C4-2B (cell line): Measurements from ENCODE around the gene CCDC28A.
A peak's percentile ranks its signal among the peaks of the same experiment; 100 is the strongest.

Experiments used
- H3K27ac ChIP-seq: fragments of 450-650 bp; 2 replicates; pipeline ENCODE4 v1.5.1; 2017
- ZFX ChIP-seq: fragments of 450-650 bp; IDR thresholded peaks from 2 replicates; pipeline ENCODE4 v1.6.1; 2017
- TF ChIP-seq, protein P1 (sequence below): fragments of 450-650 bp; conservative IDR thresholded peaks from 2 replicates; pipeline ENCODE4 v1.5.1; 2017; ENCODE audit warnings: mild to moderate bottlenecking

The CCDC28A gene

GRCh38 chr6:138734585-138734984 is 39.0 kb upstream of the CCDC28A start:
- H3K27ac ChIP-seq: no peak overlapping the region
- TF ChIP-seq, protein P1, sequence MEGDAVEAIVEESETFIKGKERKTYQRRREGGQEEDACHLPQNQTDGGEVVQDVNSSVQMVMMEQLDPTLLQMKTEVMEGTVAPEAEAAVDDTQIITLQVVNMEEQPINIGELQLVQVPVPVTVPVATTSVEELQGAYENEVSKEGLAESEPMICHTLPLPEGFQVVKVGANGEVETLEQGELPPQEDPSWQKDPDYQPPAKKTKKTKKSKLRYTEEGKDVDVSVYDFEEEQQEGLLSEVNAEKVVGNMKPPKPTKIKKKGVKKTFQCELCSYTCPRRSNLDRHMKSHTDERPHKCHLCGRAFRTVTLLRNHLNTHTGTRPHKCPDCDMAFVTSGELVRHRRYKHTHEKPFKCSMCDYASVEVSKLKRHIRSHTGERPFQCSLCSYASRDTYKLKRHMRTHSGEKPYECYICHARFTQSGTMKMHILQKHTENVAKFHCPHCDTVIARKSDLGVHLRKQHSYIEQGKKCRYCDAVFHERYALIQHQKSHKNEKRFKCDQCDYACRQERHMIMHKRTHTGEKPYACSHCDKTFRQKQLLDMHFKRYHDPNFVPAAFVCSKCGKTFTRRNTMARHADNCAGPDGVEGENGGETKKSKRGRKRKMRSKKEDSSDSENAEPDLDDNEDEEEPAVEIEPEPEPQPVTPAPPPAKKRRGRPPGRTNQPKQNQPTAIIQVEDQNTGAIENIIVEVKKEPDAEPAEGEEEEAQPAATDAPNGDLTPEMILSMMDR: no peak
- no peak for TF ChIP-seq ZFX

DNA sequence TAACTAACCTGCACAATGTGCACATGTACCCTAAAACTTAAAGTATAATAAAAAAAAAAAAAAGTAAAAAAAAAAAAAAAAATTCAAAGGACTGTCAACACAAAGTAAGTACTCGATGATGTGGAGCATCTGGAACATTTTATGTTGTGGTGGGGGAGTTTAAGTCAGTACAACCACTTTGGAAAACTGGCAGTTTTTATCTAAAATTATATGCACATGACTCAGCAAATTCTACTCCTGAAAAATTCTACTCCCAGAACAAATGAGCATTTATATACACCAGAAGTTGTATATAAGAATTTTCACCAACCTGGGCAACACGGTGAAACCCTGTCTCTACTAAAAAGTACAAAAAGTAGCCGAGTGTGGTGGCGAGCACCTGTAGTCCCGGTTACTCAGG is 36.9 kb upstream of the CCDC28A start:
- no peak overlapping the region for H3K27ac ChIP-seq

GRCh38 chr6:138752017-138752416 is 21.6 kb upstream of the CCDC28A start:
- TF ChIP-seq, protein P1: no peak
- no peak for TF ChIP-seq ZFX
- H3K27ac ChIP-seq: no peak overlapping the region

More for the DNA sequence above, 36.9 kb upstream of the CCDC28A start:
- TF ChIP-seq, protein P1: no peak
- TF ChIP-seq ZFX: no peak

- TF ChIP-seq, protein P1: no peak
- no peak for TF ChIP-seq ZFX
- no peak overlapping the region for H3K27ac ChIP-seq
Measured at GRCh38 chr6:138757136-138757535, 16.4 kb upstream of the CCDC28A start.

DNA sequence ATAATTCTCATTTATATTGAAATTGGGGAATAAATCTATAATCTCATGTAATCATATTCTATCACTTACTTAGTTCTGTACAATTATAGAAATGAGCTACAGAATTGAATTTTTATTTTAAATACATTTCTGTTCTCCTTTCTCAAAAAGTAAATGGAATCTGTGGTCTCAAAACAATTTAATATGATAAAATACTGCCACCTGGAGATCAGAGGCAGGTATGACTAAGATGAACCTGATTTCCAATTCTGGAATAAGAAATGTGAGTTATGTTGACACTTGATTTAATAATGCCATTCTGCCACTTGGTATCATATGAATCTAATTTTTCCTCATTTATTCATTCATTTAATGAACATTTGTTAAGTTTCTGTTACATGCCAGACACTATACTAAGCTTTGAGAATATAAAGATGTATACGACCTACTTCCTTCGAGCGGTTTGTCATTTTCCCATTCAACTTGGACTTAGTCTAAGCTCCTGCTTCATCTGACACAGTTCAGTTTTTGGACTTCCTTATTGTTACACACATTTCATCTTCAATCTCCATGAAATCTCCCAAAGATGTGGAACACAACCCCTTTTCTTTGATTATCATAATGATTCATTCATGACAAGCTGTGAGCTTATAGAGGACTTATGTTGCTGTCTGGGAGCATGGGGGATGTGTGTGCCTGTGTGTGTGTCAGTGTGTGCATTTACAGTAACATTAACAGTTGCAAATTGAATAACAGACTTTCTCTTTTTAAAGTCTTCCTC is 7.5 kb upstream of the CCDC28A start:
- no peak overlapping the region for H3K27ac ChIP-seq
- TF ChIP-seq, protein P1: peak; percentile 74
- no peak for TF ChIP-seq ZFX

DNA sequence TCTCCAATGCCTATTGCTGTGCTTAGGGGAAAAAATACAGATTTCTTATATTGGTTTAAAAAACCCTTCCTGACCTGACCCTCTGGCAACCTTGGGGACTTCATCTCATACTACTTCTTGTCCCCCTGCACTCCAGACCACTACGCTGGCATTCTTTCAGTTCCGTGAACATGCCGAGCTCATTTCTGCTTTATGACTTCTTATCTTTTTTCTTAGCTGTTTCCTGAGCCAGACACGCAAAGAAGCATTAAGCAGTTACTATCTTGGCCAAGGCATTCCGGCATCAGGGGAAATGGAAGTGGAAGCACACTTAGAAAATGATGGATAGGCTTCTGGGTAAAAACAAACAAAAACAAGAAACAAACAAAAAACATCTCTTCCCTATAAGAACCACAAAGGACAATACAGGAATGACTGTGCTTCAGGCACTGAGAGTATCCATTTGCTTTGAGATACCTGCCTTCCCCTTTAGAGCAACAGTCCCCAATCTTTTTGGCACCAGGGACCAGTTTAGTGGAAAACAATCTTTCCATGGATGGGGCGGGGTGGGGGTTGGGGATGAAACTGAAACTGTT is 4.4 kb upstream of the CCDC28A start:
- TF ChIP-seq, protein P1: no peak
- no peak for TF ChIP-seq ZFX
- H3K27ac ChIP-seq: no peak overlapping the region

DNA sequence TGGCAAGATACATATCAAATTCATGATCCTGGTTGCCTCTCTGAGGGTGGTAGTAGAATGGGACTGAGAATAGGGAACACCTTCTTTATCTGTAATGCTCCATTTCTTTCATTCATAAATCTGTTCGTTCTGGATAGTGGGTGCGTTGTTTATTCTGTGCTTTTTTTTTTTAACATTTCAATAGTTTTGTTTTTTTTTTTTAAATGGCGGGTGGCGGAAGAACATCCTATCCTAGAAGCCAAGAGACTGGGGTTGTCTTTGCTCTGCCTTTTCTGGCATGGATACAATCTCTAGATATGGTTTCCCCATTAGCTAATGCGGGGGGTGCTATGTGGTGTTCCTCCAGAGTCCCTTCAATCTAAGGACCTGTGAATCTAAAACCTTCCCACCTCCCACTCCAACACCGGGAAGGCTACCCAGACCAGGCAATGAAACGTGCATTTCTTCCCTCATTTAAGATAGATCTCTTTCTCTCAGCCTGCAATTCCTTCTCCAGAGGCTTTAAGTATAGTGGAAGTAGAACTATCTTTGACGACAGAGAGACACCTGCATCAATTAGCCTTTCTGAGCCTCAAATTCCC is 883 bp upstream of the CCDC28A start:
- H3K27ac ChIP-seq: peak overlapping the region; percentile 77
- TF ChIP-seq, protein P1: no peak
- TF ChIP-seq ZFX: no peak
